ENCODE measurements around the gene MCTP2. TPM values are rescaled to one million over a fixed set of nuclear protein-coding genes. Genes with fewer than 3 reads are reported as not detected.

The MCTP2 gene
- total RNA-seq, 2 donors from 2014 or later: 262 to 344 TPM

- DNase-seq (ENCODE audit: low spot score) (no peak), ATAC-seq (no peak)
- H3K4me3 Mint-ChIP-seq: no peak overlapping the region
- H3K4me1 Mint-ChIP-seq (ENCODE audit: low read depth in 2 of 2): peaks cover 38 to 39% of the 10 kb centered on the region in 2 donors
- H3K27me3 Mint-ChIP-seq: no peaks in the 10 kb centered on the region
- peaks cover 25% of the 10 kb centered on the region for H3K36me3 Mint-ChIP-seq
- H3K27ac Mint-ChIP-seq: peak overlapping the region in 1 of 2 donors; percentile 43
- no peaks in the 10 kb centered on the region for H3K9me3 Mint-ChIP-seq
Observed at GRCh38 chr15:94421706-94422105, 190.3 kb downstream of the MCTP2 start.

- Mint-ChIP-seq H3K27ac (no peak overlapping the region), H3K4me1 (ENCODE audit: low read depth in 2 of 2) (peaks cover 2 to 8% of the 10 kb centered on the region in 2 donors), H3K4me3 (no peak overlapping the region), H3K27me3 (no peaks in the 10 kb centered on the region), H3K36me3 (peaks cover 8% of the 10 kb centered on the region), H3K9me3 (no peaks in the 10 kb centered on the region)
- no peak for DNase-seq (ENCODE audit: low spot score)
- ATAC-seq: no peak
Observed at GRCh38 chr15:94432279-94432678, 200.9 kb downstream of the MCTP2 start.

GRCh38 chr15:94439158-94439557 is 207.8 kb downstream of the MCTP2 start:
- no peak overlapping the region for H3K4me3 Mint-ChIP-seq
- H3K27me3 Mint-ChIP-seq: no peaks in the 10 kb centered on the region
- no peak overlapping the region for H3K27ac Mint-ChIP-seq
- peaks cover 7% of the 10 kb centered on the region for H3K36me3 Mint-ChIP-seq
- no peaks in the 10 kb centered on the region for H3K9me3 Mint-ChIP-seq
- peaks cover 5 to 20% of the 10 kb centered on the region in 2 donors for H3K4me1 Mint-ChIP-seq (ENCODE audit: low read depth in 2 of 2)
- no peak for ATAC-seq
- DNase-seq (ENCODE audit: low spot score): no peak

- Mint-ChIP-seq H3K27ac (peak overlapping the region in 1 of 2 donors; percentile 41), H3K4me1 (ENCODE audit: low read depth in 2 of 2) (peaks cover 9 to 23% of the 10 kb centered on the region in 2 donors), H3K36me3 (peaks cover 24% of the 10 kb centered on the region), H3K9me3 (no peaks in the 10 kb centered on the region), H3K4me3 (no peak overlapping the region), H3K27me3 (no peaks in the 10 kb centered on the region)
- DNase-seq (ENCODE audit: low spot score): no peak
- ATAC-seq: no peak
Observed at GRCh38 chr15:94441760-94442159, 210.4 kb downstream of the MCTP2 start.

- no peak for DNase-seq (ENCODE audit: low spot score)
- Mint-ChIP-seq H3K9me3 (no peaks in the 10 kb centered on the region), H3K4me1 (ENCODE audit: low read depth in 2 of 2) (peaks cover 8 to 26% of the 10 kb centered on the region in 2 donors), H3K27me3 (no peaks in the 10 kb centered on the region), H3K27ac (peak overlapping the region in 1 of 2 donors; percentile 41), H3K36me3 (peaks cover 24% of the 10 kb centered on the region), H3K4me3 (no peak overlapping the region)
- ATAC-seq: no peak
Observed at GRCh38 chr15:94442480-94442879, 211.1 kb downstream of the MCTP2 start.

- Mint-ChIP-seq H3K27me3 (no peaks in the 10 kb centered on the region), H3K9me3 (no peaks in the 10 kb centered on the region), H3K27ac (peak overlapping the region in 1 of 2 donors; percentile 17), H3K4me1 (ENCODE audit: low read depth in 2 of 2) (peaks cover 4 to 25% of the 10 kb centered on the region in 2 donors), H3K4me3 (no peak overlapping the region), H3K36me3 (peaks cover 24% of the 10 kb centered on the region)
- DNase-seq (ENCODE audit: low spot score) (no peak), ATAC-seq (no peak)
Observed at GRCh38 chr15:94443186-94443585, 211.8 kb downstream of the MCTP2 start.

GRCh38 chr15:94445566-94446160 is 214.3 kb downstream of the MCTP2 start:
- Mint-ChIP-seq H3K27ac (peak overlapping the region in 1 of 2 donors; percentile 21), H3K4me1 (ENCODE audit: low read depth in 2 of 2) (peaks cover 4 to 19% of the 10 kb centered on the region in 2 donors), H3K36me3 (peaks cover 21% of the 10 kb centered on the region), H3K9me3 (no peaks in the 10 kb centered on the region), H3K27me3 (no peaks in the 10 kb centered on the region), H3K4me3 (no peak overlapping the region)
- no peak for ATAC-seq
- DNase-seq (ENCODE audit: low spot score): no peak

- H3K36me3 Mint-ChIP-seq: peaks cover 17% of the 10 kb centered on the region
- no peaks in the 10 kb centered on the region for H3K27me3 Mint-ChIP-seq
- H3K9me3 Mint-ChIP-seq: no peaks in the 10 kb centered on the region
- DNase-seq (ENCODE audit: low spot score) (no peak), ATAC-seq (no peak)
- peaks cover 4 to 16% of the 10 kb centered on the region in 2 donors for H3K4me1 Mint-ChIP-seq (ENCODE audit: low read depth in 2 of 2)
- no peak overlapping the region for H3K27ac Mint-ChIP-seq
- H3K4me3 Mint-ChIP-seq: no peak overlapping the region
Observed at GRCh38 chr15:94446441-94446840, 215.1 kb downstream of the MCTP2 start.

GRCh38 chr15:94451466-94451865 is 220.1 kb downstream of the MCTP2 start:
- Mint-ChIP-seq H3K4me1 (ENCODE audit: low read depth in 2 of 2) (peaks cover 0 to 5% of the 10 kb centered on the region in 2 donors), H3K27ac (peak overlapping the region in 1 of 2 donors; percentile 32), H3K4me3 (no peak overlapping the region), H3K27me3 (no peaks in the 10 kb centered on the region), H3K36me3 (peaks cover 5% of the 10 kb centered on the region), H3K9me3 (no peaks in the 10 kb centered on the region)
- DNase-seq (ENCODE audit: low spot score) (no peak), ATAC-seq (no peak)

GRCh38 chr15:94453227-94453988 is 222.0 kb downstream of the MCTP2 start:
- H3K27me3 Mint-ChIP-seq: no peaks in the 10 kb centered on the region
- no peak for ATAC-seq
- peaks cover 0 to 9% of the 10 kb centered on the region in 2 donors for H3K4me1 Mint-ChIP-seq (ENCODE audit: low read depth in 2 of 2)

GRCh38 chr15:94455297-94455696 is 223.9 kb downstream of the MCTP2 start:
- H3K9me3 Mint-ChIP-seq: no peaks in the 10 kb centered on the region
- H3K4me3 Mint-ChIP-seq: no peak overlapping the region

More at GRCh38 chr15:94453227-94453988, 222.0 kb downstream of the MCTP2 start:
- H3K27ac Mint-ChIP-seq: no peak overlapping the region
- peaks cover 16% of the 10 kb centered on the region for H3K36me3 Mint-ChIP-seq
- no peak for DNase-seq (ENCODE audit: low spot score)
- H3K9me3 Mint-ChIP-seq: no peaks in the 10 kb centered on the region
- no peak overlapping the region for H3K4me3 Mint-ChIP-seq

GRCh38 chr15:94456226-94456625 is 224.9 kb downstream of the MCTP2 start:
- Mint-ChIP-seq H3K4me3 (no peak overlapping the region), H3K4me1 (ENCODE audit: low read depth in 2 of 2) (peaks cover 8 to 13% of the 10 kb centered on the region in 2 donors), H3K27ac (no peak overlapping the region), H3K9me3 (no peaks in the 10 kb centered on the region), H3K27me3 (no peaks in the 10 kb centered on the region), H3K36me3 (peaks cover 26% of the 10 kb centered on the region)
- ATAC-seq (no peak), DNase-seq (ENCODE audit: low spot score) (no peak)

More at GRCh38 chr15:94455297-94455696, 223.9 kb downstream of the MCTP2 start:
- DNase-seq (ENCODE audit: low spot score) (no peak), ATAC-seq (no peak)
- Mint-ChIP-seq H3K36me3 (peaks cover 23% of the 10 kb centered on the region), H3K4me1 (ENCODE audit: low read depth in 2 of 2) (peaks cover 6 to 12% of the 10 kb centered on the region in 2 donors), H3K27ac (no peak overlapping the region), H3K27me3 (no peaks in the 10 kb centered on the region)

- DNase-seq (ENCODE audit: low spot score): no peak
- H3K36me3 Mint-ChIP-seq: peaks cover 32% of the 10 kb centered on the region
- peak overlapping the region in 1 of 2 donors; percentile 55 for H3K27ac Mint-ChIP-seq
- no peaks in the 10 kb centered on the region for H3K9me3 Mint-ChIP-seq
- peaks cover 14 to 23% of the 10 kb centered on the region in 2 donors for H3K4me1 Mint-ChIP-seq (ENCODE audit: low read depth in 2 of 2)
- no peak for ATAC-seq
- H3K4me3 Mint-ChIP-seq: no peak overlapping the region
- H3K27me3 Mint-ChIP-seq: no peaks in the 10 kb centered on the region
Observed at GRCh38 chr15:94457661-94458060, 226.3 kb downstream of the MCTP2 start.

- peak in 1 of 2 donors; percentile 40 for ATAC-seq
- no peak overlapping the region for H3K4me3 Mint-ChIP-seq
- H3K9me3 Mint-ChIP-seq: no peaks in the 10 kb centered on the region
- H3K4me1 Mint-ChIP-seq (ENCODE audit: low read depth in 2 of 2): peaks cover 19 to 27% of the 10 kb centered on the region in 2 donors
- peak overlapping the region in 1 of 2 donors; percentile 45 for H3K27ac Mint-ChIP-seq
- no peaks in the 10 kb centered on the region for H3K27me3 Mint-ChIP-seq
- H3K36me3 Mint-ChIP-seq: peaks cover 32% of the 10 kb centered on the region
- DNase-seq (ENCODE audit: low spot score): no peak
Observed at GRCh38 chr15:94460624-94461023, 229.3 kb downstream of the MCTP2 start.
